Stimulated activated CD4-positive, alpha-beta T cell treated with anti-CD3 and anti-CD28 coated beads, Interleukin-1b, Interleukin-23, amount 100 ng/mL, for 1 hour (primary cell): ENCODE measurements around the gene C12orf50.
"Not testable (repeated sequence)": the region's sequence is repeated elsewhere in the genome, so short reads cannot be mapped to it uniquely, and the experiment has no call there.

Source experiments
- DNase-seq, 2 donors: peaks; one replicate each; pipeline ENCODE4 v3.0.0-alpha.2; 2020; ENCODE audit warnings: low read depth in 2 of 2

C12orf50 gene

DNA sequence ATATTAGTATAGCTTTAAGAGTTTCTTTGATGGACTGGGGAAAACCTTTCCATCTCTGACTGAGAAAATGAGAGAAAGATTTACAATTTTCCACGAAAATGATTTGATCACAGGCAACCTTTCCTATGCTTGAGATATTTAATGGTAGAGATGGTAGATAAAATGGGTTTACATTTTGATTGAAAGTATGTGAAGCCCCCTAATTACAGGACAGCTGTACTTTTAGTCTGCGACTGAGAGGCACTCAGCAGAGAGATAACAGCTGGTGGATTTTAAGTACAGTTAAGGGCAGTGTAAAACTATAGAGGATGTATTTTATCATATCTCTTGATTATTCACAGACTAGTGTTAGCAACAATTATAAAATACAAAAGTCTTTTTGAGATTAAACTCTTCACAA lies 40.7 kb downstream of the C12orf50 start:
- DNase-seq: no peak

- no peak for DNase-seq
These were observed 44.0 kb downstream of the C12orf50 start for GRCh38 chr12:87985069-87985675.

DNA sequence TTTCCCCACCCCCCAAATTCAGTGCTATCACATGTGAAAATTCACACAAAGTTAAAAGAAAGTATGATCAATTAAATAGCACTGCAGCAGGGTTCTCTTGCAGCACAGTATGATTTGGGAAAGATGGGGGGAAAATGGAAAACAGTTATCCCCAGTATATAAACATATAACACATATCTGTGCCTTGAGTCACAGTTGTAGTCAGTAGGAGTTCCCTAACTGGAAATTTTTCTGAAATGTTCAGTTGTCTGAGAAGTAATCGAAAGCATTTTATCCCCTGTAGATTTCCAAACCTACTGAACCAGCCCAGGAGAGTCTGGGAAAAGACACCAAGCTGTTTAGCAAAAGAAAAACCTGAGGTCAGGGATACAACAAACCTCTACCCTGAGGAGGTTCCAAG lies 47.0 kb downstream of the C12orf50 start:
- no peak for DNase-seq

DNA sequence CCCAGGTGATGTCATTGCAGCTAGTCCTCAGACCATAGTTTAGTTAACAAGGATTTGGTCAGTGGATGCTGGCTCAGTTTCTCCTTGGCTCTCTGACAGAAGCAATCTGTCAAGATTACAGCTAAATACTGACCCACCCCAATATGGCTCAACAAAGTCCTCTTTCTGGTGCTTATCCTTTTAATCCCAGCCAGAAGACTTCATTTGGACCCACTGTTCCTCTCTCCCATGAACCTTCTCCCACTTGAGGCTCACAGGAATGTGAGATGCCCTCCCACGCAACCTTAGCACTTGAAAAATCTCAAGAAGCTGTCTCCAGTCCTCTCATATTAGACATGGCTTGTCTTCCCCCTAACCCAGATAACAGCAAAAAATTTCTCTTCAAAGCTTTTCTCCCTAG lies 47.7 kb downstream of the C12orf50 start:
- no peak for DNase-seq

GRCh38 chr12:87975879-87976278 lies 53.3 kb downstream of the C12orf50 start:
- DNase-seq: no peak

- no peak for DNase-seq
These were observed 61.3 kb downstream of the C12orf50 start for GRCh38 chr12:87967871-87968270.

DNA sequence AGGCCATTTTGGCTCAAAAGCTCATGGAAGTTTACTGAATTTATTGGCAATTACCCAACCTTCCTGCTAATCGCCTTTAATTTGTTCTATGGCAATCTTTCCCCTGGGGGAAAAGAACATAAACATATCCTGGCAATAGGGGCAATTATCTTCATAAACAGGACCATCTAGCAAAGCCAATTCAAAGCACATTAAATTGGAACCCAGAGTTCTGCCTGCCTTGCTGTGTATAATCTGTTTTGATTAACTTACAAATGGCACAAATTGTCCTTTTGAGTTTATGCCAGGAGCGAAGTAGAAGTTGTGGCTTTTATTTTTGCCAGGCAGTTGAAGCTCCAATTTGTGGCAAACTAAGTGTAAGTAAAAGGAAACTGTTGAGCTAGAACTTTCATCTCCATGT lies 68.6 kb downstream of the C12orf50 start:
- DNase-seq: no peak

DNA sequence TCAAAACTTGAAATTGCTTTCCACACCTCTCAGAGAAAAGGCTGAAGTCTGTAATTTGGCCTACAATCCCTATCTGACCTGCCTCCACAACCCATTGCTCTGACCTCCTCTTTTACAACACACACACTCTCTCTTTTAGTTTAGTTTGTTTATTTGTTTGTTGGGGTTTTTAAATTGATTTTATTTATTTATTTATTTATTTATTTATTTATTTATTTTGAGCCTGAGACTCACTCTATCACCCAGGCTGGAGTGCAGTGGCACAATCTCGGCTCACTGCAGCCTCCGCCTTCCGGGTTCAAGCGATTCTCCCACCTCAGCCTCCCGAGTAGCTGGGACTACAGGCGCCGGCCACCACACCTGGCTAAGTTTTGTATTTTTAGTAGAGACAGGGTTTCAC lies 75.2 kb downstream of the C12orf50 start:
- not testable (repeated sequence) for DNase-seq

- DNase-seq: no peak
These were observed 75.8 kb downstream of the C12orf50 start for GRCh38 chr12:87953256-87953860.

GRCh38 chr12:87952850-87953249 lies 76.4 kb downstream of the C12orf50 start:
- DNase-seq: no peak

DNA sequence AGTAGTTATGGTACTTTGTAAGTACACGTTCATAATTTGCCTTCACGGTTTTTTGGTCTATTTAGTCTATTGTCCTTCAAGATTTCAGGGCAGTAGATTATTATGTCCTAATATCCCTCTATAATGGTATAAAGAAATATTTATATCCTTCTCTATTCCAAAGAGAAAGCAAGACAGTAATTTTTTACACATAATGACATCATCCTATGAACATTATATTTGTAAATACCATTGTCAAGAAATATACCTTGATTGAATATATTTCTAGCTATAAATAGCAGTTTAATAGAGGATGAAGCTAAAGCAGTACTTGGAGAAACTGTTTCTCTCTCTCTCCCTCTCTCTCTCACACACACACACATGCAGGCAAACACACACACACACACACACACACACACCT lies 77.0 kb downstream of the C12orf50 start:
- DNase-seq: no peak

DNA sequence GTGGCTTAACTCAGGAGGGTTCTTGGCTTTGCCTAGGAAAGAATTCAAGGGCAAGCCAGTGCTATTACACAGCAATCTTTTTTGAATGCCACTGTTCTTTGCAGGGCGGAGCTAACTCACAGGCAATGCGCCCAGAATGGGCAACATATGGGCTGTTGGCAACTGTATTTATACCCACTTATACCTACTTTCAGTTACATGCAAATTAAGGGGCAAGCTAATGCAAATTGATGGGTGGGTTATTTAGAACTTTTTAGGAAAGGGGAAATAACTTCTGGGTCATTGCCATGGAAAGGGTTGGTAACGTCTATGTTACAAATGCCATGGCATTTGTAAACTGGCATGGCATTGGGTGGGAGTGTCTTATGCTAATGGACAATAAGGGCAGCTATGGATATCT lies 85.4 kb downstream of the C12orf50 start:
- no peak for DNase-seq

- DNase-seq: no peak
These were observed 86.2 kb downstream of the C12orf50 start for GRCh38 chr12:87943023-87943422.

- DNase-seq: no peak
These were observed 90.0 kb downstream of the C12orf50 start for GRCh38 chr12:87939182-87939581.

- no peak for DNase-seq
These were observed 94.0 kb downstream of the C12orf50 start for GRCh38 chr12:87935216-87935615.

DNA sequence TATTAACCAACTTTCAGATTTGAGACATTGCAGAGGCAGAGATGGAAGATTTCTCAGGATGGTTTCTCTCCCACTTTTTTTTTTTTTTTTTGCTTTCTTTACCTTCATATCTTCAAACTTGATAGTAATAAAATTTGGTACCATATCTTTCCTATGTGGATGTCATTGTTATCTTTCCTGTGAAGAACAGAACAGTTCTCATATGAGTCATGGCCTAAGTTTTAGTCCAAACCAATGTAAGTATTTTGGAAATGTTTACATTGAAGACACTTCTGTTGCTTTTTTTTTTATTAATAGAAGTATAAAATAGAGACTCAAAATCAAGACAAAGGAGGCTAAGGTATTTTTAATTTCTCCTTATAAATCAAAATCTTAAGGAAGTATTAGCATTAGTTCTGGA lies 95.2 kb downstream of the C12orf50 start:
- DNase-seq: no peak

- no peak for DNase-seq
These were observed 97.4 kb downstream of the C12orf50 start for GRCh38 chr12:87931812-87932211.

DNA sequence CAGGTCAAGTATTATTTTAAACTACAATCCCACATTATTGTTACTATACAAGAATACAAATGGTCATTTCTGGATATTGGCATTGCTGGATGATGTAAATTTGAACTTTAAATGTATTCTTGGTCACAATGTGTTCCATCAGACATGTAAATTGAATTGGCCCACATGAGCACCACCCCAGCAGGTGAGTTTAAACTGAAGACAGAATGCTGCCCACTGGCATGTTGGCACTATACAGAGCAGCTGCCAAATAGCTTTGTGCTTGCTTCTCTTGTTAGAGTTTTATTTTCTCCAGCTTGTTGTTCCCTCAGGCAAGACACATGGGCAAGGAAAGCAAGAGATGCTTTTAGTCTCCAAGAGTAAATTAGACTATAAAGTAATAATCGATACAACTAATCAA lies 98.6 kb downstream of the C12orf50 start:
- DNase-seq: no peak
